ENCODE measurements around the gene IQGAP1. TPM values are rescaled to one million over a fixed set of nuclear protein-coding genes. Genes with fewer than 3 reads are reported as not detected.

IQGAP1 gene
- total and polyA plus RNA-seq, 9 of the 15 experiments (the other 6 are each of a cell fraction or from before 2014, with no cell fraction given): 37.6 to 143 (median 77.7) TPM

DNA sequence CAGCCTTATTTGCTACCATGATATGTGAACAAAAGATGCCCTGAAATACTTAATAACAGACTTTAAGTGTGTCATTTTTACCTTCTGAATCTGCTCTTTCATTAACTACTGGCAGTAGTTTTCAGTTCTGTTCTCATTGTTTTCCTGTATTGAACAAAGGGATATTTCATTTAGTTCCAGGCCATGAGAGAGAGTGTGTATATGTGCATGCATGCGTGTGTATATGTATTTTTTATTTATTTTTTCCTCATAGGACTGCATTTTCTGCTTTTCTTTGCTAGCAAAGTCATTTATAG, 94.9 kb downstream of the IQGAP1 start:
- Histone ChIP-seq H4K20me1 (replicated peaks; ENCODE audit: control insufficient read depth, insufficient read depth, low read length) (no peaks in the 10 kb centered on the region; the same call in 1 of the 2 replicates), H3K36me3 (ENCODE audit: control insufficient read depth, insufficient read depth, low read length) (peaks cover 59% of the 10 kb centered on the region), H3K4me3 (no peak overlapping the region), H3K27ac (ENCODE audit: extremely low read depth, low read depth, low read length) (no peak overlapping the region), H3K79me2 (ENCODE audit: control insufficient read depth, insufficient read depth, low read length) (no peaks in the 10 kb centered on the region), H2AFZ (ENCODE audit: low read depth, low read length) (no peak overlapping the region), H3K4me1 (replicated peaks in 1 of 2; ENCODE audit: control insufficient read depth in 2 of 2, insufficient read depth in 2 of 2, low read length in 2 of 2) (no peaks in the 10 kb centered on the region), H3K27me3 (ENCODE audit: control insufficient read depth in 2 of 2, insufficient read depth in 2 of 2, low read length in 2 of 2) (no peaks in the 10 kb centered on the region), H3K4me2 (ENCODE audit: insufficient read depth, low read length) (no peak overlapping the region), H3K9me3 (replicated peaks; ENCODE audit: control insufficient read depth, insufficient read depth, low read depth, low read length) (no peaks in the 10 kb centered on the region), H3K9ac (ENCODE audit: insufficient read depth in 1 of 2, low read depth in 2 of 2, low read length in 2 of 2) (no peak overlapping the region), H3K9me1 (ENCODE audit: control insufficient read depth, insufficient read depth, low read length) (no peaks in the 10 kb centered on the region)
- DNase-seq (ENCODE audit: extremely low read depth in 1 of 4, low spot score in 3 of 4): no peak
- TF ChIP-seq RBM39 (optimal IDR thresholded peaks at IDR 0.05; ENCODE audit: low read depth, low read length) (no peak), ILF3 (IDR thresholded peaks at IDR 0.05; ENCODE audit: borderline replicate concordance) (no peak), ZNF316 (IDR thresholded peaks at IDR 0.05) (no peak), ZKSCAN3 (CRISPR knock-in tag; IDR thresholded peaks at IDR 0.05) (no peak), ZFP1 (CRISPR knock-in tag; IDR thresholded peaks at IDR 0.05) (no peak), GATA2 (CRISPR knock-in tag; IDR thresholded peaks at IDR 0.05) (no peak), KAT2B (IDR thresholded peaks at IDR 0.05; ENCODE audit: low read depth, low read length) (no peak), ELF1 (tag; IDR thresholded peaks at IDR 0.05) (no peak), ZNF518B (CRISPR knock-in tag; IDR thresholded peaks at IDR 0.05) (no peak)
- in situ Hi-C loops (cut with MboI): no loop called here
- FAIRE-seq: no peak
- CTCF ChIA-PET (ENCODE audit: low intra/inter-chr PET ratio): interaction anchor here (0.7 to 5.4 kb wide), 5 partner anchors 121 to 189 kb away, joined by 3 to 64 read pairs (median 12); no protein-coding TSS in a partner anchor
- POLR2A ChIA-PET: interaction anchor here (0.7 kb wide), 1 partner anchor 154 kb away, joined by 3 read pairs; no protein-coding TSS in a partner anchor
- 18% methylated on average over 1 of the region's 1 CpG for WGBS (ENCODE audit: insufficient coverage, low coverage, missing lambda C conversion rate)
- no TSS peak for BruUV-seq (replicated peaks)
- no peak for ATAC-seq
- intact Hi-C loops (cut with micrococcal nuclease): loop anchor here (5.0 to 10.0 kb wide), 2 partner anchors 212 to 404 kb away; no protein-coding TSS in a partner anchor
